HepG2 (cell line): Measurements from ENCODE around the gene MRPS21. TPM values are rescaled to one million over a fixed set of nuclear protein-coding genes. Genes with fewer than 3 reads are reported as not detected.

Experiments
- DBP ChIP-seq: sonication (generic); formaldehyde crosslinking; IDR thresholded peaks from 2 replicates; pipeline ENCODE4 v1.4.0; 2020; ENCODE audit warnings: missing genetic modification reagents; ENCODE audit errors: not compliant biosample characterization
- DR1 ChIP-seq: sonication (generic); formaldehyde crosslinking; IDR thresholded peaks from 2 replicates; pipeline ENCODE4 v1.8.0; 2021; ENCODE audit warnings: mild to moderate bottlenecking, missing genetic modification reagents, inconsistent platforms
- HOXA3 ChIP-seq: sonication (generic); formaldehyde crosslinking; IDR thresholded peaks from 2 replicates; pipeline ENCODE4 v1.5.0; 2020; ENCODE audit warnings: missing genetic modification reagents
- MIER3 ChIP-seq: IDR thresholded peaks from 2 replicates; pipeline ENCODE4 v1.6.1; 2016; ENCODE audit warnings: missing compliant biosample characterization, borderline replicate concordance
- PRDM10 ChIP-seq: sonication (generic); formaldehyde crosslinking; IDR thresholded peaks from 2 replicates; pipeline ENCODE4 v1.4.0; 2020; ENCODE audit warnings: low read depth, missing genetic modification reagents
- SOX13 ChIP-seq, 3 experiments: fragments of 450-650 bp in 1 of 3; sonication (generic) in 1 of 3; formaldehyde crosslinking in 1 of 3; IDR thresholded peaks in 2 of 3; conservative IDR thresholded peaks in 1 of 3; 2 replicates each; pipeline versions ENCODE4 v1.5.0 to v1.6.1; 2016 to 2020; ENCODE audit warnings: antibody characterized with exemption in 1 of 3, mild to moderate bottlenecking in 1 of 3, missing compliant biosample characterization in 1 of 3, missing genetic modification reagents in 1 of 3, moderate library complexity in 1 of 3
- SRSF1 ChIP-seq: fragments of 200-400 bp; formaldehyde crosslinking; optimal IDR thresholded peaks from 2 replicates; pipeline ENCODE3; 2017; ENCODE audit warnings: mild to moderate bottlenecking, low read depth, low read length, moderate library complexity
- SRSF4 ChIP-seq: fragments of 200-400 bp; formaldehyde crosslinking; IDR thresholded peaks from one replicate; pipeline ENCODE4 v1.6.1; 2018; ENCODE audit warnings: mild to moderate bottlenecking, low read depth, low read length, moderate library complexity; ENCODE audit not compliant: poor library complexity, severe bottlenecking
- SUZ12 ChIP-seq: fragments of 150-350 bp; IDR thresholded peaks from 2 replicates; pipeline ENCODE4 v1.6.1; 2014; ENCODE audit warnings: low read depth, low read length
- TFE3 ChIP-seq: IDR thresholded peaks from 2 replicates; pipeline ENCODE4 v1.6.1; 2016
- TGIF2 ChIP-seq: IDR thresholded peaks from 2 replicates; pipeline ENCODE4 v1.6.1; 2016; ENCODE audit warnings: control low read depth, missing compliant biosample characterization
- TRIM22 ChIP-seq: fragments of 450-650 bp; IDR thresholded peaks from 2 replicates; pipeline ENCODE4 v1.6.1; 2017
- ZBTB25 ChIP-seq: IDR thresholded peaks from 2 replicates; pipeline ENCODE4 v1.6.1; 2018; ENCODE audit warnings: missing genetic modification reagents
- ZBTB3 ChIP-seq: sonication (generic); formaldehyde crosslinking; IDR thresholded peaks from 2 replicates; pipeline ENCODE4 v1.4.0; 2020; ENCODE audit warnings: low read depth, mild to moderate bottlenecking, moderate library complexity, missing genetic modification reagents, borderline replicate concordance
- ZKSCAN8 ChIP-seq: IDR thresholded peaks from 2 replicates; pipeline ENCODE4 v1.6.1; 2016; ENCODE audit warnings: borderline replicate concordance, missing genetic modification reagents, missing compliant biosample characterization
- ZNF446 ChIP-seq: sonication (generic); formaldehyde crosslinking; IDR thresholded peaks from 2 replicates; pipeline ENCODE4 v1.5.0; 2020; ENCODE audit warnings: mild to moderate bottlenecking, missing genetic modification reagents
- ZNF546 ChIP-seq: sonication (generic); formaldehyde crosslinking; conservative IDR thresholded peaks from 2 replicates; pipeline ENCODE4 v1.8.1; 2023; ENCODE audit warnings: mild to moderate bottlenecking, missing genetic modification reagents
- ZNF580 ChIP-seq: IDR thresholded peaks from 2 replicates; pipeline ENCODE4 v1.6.1; 2016; ENCODE audit warnings: low read depth, borderline replicate concordance
- polyA plus RNA-seq, 8 experiments: library from polyadenylated mRNA; depleted of rRNA in 3 of 8; stranded (reverse) in 7 of 8; unstranded in 1 of 8; fragments of >200 nt; fragmentation: Illumina TruSeq in 4 of 8; extraction: Trizol in 4 of 8; gene quantifications; 2 replicates each; pipeline versions ENCODE4 v1.2.1 to v1.2.3, GENCODE V29; 2011 to 2016; ENCODE audit warnings: low read depth in 4 of 8, missing spikeins in 1 of 8, mixed read lengths in 1 of 8; ENCODE audit not compliant: insufficient read depth in 1 of 8
- total RNA-seq, 5 experiments: library from RNA; depleted of rRNA; stranded (reverse); fragments of >200 nt; fragmentation: Illumina TruSeq; extraction: Trizol; gene quantifications; 2 replicates each; pipeline ENCODE4 v1.2.3, GENCODE V29; 2016; ENCODE audit warnings: low read depth in 1 of 5

The MRPS21 gene
- total and polyA plus RNA-seq, 2 of the 13 experiments (the other 11 are each of a cell fraction or from before 2014, with no cell fraction given), result 59.4 to 64.2 TPM

GRCh38 chr1:150268705-150269403, 24.8 kb upstream of the MRPS21 start, which contains the start of gene APH1A (continued):
- TF ChIP-seq PRDM10 (CRISPR knock-in tag) (peak; percentile 93), TGIF2 (CRISPR knock-in tag) (0 out of 2 replicates have a peak, but pooled peaks have one; percentile 54), HOXA3 (CRISPR knock-in tag) (peak; percentile 73; the same call in 1 of the 2 replicates), ZNF580 (CRISPR knock-in tag) (peak; percentile 46; the same call in 1 of the 2 replicates), ZNF546 (CRISPR knock-in tag) (no peak), DBP (CRISPR knock-in tag) (no peak), ZNF446 (CRISPR knock-in tag) (no peak), ZKSCAN8 (no peak), TFE3 (CRISPR knock-in tag) (peak; percentile 52; the same call in 1 of the 2 replicates), SRSF1 (peak; percentile 89), SOX13 (IDR thresholded peaks at IDR 0.05) (no peak), SOX13 (CRISPR knock-in tag; conservative IDR thresholded peaks at IDR 0.05 in 1 of 2, IDR thresholded peaks at IDR 0.05 in 1 of 2) (peak in 1 of 2 experiments; percentile 34; a peak in 1 of 4 replicates), ZBTB25 (0 out of 2 replicates have a peak, but pooled peaks have one; percentile 48), ZBTB3 (CRISPR knock-in tag) (no peak), SUZ12 (peak; percentile 57), MIER3 (CRISPR knock-in tag) (peak; percentile 16; the same call in 1 of the 2 replicates), SRSF4 (no peak), DR1 (CRISPR knock-in tag) (0 out of 2 replicates have a peak, but pooled peaks have one; percentile 40), TRIM22 (no peak)
